BJ (cell line): ENCODE measurements around the gene C2CD2. TPM values are rescaled to one million over a fixed set of nuclear protein-coding genes. Genes with fewer than 3 reads are reported as not detected.

ENCODE experiments used
- CTCF ChIA-PET: fragments of 350-600 bp; formaldehyde crosslinking; extraction: SDS; loops from one replicate; lab custom pipeline; 2021; ENCODE audit warnings: antibody characterized with exemption, inconsistent platforms; lab: Yijun Ruan, JAX
- POLR2A ChIA-PET: fragments of 300-600 bp; sonication (Branson Sonifier 250); formaldehyde crosslinking; extraction: SDS; loops from one replicate; lab custom pipeline; 2021; ENCODE audit warnings: antibody characterized with exemption; lab: Charles Lee
- DNase-seq: peaks from one replicate; pipeline ENCODE4 v3.0.0-alpha.2; 2011; ENCODE audit warnings: low read depth
- H3K27me3 ChIP-seq: 2 replicates; pipeline ENCODE4 v1.6.0; 2011; ENCODE audit warnings: low read length; ENCODE audit not compliant: control insufficient read depth, insufficient read depth
- H3K36me3 ChIP-seq: 2 replicates; pipeline ENCODE4 v1.5.1; 2011; ENCODE audit warnings: low read length; ENCODE audit not compliant: control insufficient read depth, insufficient read depth
- H3K4me3 ChIP-seq: 2 replicates; pipeline ENCODE4 v1.5.1; 2011; ENCODE audit warnings: low read depth, mild to moderate bottlenecking, control low read depth, low read length
- polyA plus RNA-seq: library from polyadenylated mRNA; depleted of rRNA; stranded (reverse); fragments of >200 nt; gene quantifications from 2 replicates; pipeline ENCODE4 v1.2.3, GENCODE V29; 2011
- TF ChIP-seq, protein P1 (sequence below): IDR thresholded peaks from 2 replicates; pipeline ENCODE4 v1.5.1; 2011; ENCODE audit warnings: low read depth, mild to moderate bottlenecking, control low read depth, inconsistent platforms, low read length, moderate library complexity; ENCODE audit not compliant: insufficient read depth

The C2CD2 gene
- polyA plus RNA-seq, 1 experiment: 21.9 TPM

DNA sequence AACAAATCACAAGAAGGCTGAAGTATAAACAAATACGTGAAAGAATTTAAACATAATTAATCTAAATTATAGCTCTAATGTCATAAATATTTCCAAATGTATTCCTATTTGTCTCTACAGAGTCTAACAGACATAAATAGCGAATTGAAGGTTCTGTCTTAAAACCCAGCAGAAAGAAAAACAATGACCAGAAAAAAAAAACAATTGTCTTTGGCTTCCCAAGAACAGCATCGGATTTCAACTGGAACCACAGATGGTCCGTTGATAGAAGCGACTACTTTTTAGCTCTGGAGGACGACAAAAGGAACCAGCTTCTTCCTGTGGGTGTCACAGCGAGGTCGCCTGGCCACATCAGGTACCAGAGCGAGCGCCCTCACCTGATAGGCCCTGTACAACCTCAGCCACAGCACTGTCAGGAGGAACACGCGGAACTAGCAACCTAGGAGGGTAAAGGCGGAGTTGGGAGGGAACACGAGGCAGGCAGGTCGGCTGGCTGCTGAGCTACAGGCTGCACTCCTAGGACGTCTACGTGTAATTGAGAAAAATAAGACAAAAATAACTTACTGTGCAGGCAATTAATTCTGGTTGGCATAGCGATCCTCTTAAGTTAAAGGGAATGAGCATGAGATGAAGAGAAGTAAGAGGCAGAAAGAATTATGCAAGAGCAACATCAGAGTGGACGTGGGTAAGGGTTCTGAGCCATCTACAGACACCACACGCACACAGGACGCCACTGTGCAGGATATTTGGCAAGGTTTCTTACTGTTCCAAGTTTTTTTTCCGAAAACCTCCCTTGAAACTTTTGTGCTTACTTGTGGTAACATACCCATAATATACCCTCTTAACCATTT lies 58.0 kb downstream of the C2CD2 start:
- TF ChIP-seq, protein P1, sequence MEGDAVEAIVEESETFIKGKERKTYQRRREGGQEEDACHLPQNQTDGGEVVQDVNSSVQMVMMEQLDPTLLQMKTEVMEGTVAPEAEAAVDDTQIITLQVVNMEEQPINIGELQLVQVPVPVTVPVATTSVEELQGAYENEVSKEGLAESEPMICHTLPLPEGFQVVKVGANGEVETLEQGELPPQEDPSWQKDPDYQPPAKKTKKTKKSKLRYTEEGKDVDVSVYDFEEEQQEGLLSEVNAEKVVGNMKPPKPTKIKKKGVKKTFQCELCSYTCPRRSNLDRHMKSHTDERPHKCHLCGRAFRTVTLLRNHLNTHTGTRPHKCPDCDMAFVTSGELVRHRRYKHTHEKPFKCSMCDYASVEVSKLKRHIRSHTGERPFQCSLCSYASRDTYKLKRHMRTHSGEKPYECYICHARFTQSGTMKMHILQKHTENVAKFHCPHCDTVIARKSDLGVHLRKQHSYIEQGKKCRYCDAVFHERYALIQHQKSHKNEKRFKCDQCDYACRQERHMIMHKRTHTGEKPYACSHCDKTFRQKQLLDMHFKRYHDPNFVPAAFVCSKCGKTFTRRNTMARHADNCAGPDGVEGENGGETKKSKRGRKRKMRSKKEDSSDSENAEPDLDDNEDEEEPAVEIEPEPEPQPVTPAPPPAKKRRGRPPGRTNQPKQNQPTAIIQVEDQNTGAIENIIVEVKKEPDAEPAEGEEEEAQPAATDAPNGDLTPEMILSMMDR: no peak
- ChIA-PET POLR2A (no interaction called here), CTCF (interaction anchor here (0.6 to 1.2 kb wide), 3 partner anchors 16 to 110 kb away, joined by 3 to 4 read pairs (median 4); no protein-coding TSS in a partner anchor)
- Histone ChIP-seq H3K36me3 (peaks cover 10% of the 10 kb centered on the region), H3K27me3 (no peaks in the 10 kb centered on the region), H3K4me3 (no peak overlapping the region)
- DNase-seq: no peak

DNA sequence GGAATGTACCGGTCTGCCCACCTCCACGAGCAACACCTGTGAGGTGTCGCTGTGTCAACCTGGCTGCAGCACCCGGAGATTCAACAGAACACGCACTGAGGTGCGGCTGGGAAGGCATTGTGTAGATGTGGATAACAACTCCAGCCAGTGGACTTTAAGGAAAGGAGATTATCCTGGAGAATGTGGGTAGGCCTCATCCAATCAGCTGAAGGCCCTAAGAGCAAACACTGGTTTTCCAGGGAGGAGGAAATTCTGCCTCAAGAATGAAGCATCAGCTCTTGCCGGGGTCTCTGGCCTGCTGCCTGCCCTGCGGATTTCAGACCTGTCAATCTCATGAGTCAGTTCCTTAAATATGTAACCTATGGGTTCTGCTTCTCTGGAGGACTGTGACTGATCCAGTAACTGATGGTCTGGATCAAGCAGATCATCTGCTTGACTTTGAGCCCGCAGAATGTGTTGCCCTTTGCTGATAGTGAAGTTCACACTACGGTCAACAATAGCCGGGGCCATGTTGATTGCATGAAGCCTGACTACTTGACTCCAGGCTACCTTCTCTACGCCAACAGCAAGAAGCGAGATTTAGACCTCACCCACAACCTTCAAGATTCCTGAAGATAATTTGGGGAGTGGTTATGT lies 58.8 kb downstream of the C2CD2 start:
- Histone ChIP-seq H3K36me3 (peaks cover 10% of the 10 kb centered on the region), H3K27me3 (no peaks in the 10 kb centered on the region), H3K4me3 (no peak overlapping the region)
- POLR2A ChIA-PET: no interaction called here
- TF ChIP-seq, protein P1: no peak
- CTCF ChIA-PET: interaction anchor here (1.1 to 1.2 kb wide), 2 partner anchors 15 to 37 kb away, joined by 3 to 4 read pairs; no protein-coding TSS in a partner anchor
- DNase-seq: no peak

DNA sequence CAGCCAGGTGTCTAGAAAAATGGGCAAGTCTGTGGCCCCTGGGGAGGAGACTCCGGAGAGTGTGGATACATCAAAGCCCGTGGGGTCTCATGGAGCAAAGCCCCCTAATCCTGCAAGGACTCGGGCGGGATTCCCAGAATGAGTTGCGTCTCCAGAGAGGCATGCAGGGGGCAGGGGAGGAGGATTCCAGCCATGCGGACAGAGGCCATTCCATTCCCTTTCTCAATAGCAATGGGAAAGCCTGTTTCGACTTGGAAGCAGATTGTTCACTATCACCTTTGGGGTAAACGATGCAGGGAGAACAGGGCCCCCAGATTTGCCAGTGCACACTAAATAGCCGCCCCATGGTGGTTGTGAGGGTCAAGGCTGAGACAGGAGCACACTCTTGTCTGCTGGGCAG lies 59.3 kb downstream of the C2CD2 start:
- DNase-seq: no peak
- Histone ChIP-seq H3K4me3 (no peak overlapping the region), H3K27me3 (no peaks in the 10 kb centered on the region), H3K36me3 (peaks cover 10% of the 10 kb centered on the region)
- ChIA-PET POLR2A (no interaction called here), CTCF (no interaction called here)
- TF ChIP-seq, protein P1: no peak

DNA sequence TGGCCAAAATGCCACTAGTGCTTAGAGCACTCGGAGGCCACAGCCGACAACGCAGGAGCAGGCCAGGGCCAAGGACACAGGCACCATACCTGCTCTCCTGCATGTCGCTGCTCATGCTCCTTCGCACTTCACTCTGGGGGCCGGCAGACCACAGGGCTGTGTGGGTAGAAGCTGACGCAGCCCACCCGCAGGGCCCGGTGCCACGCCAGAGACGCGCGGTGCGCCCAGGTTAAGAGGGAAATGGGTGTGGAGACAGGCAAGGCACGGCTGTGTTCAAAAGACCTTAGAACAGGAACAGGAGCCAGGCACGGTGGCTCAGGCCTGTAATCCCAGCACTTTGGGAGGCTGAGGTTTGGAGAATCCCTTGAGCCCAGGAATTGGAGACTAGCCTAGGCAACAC lies 61.1 kb downstream of the C2CD2 start:
- POLR2A ChIA-PET: no interaction called here
- CTCF ChIA-PET: no interaction called here
- Histone ChIP-seq H3K4me3 (no peak overlapping the region), H3K36me3 (peaks cover 12% of the 10 kb centered on the region), H3K27me3 (no peaks in the 10 kb centered on the region)
- no peak for DNase-seq
- TF ChIP-seq, protein P1: no peak

DNA sequence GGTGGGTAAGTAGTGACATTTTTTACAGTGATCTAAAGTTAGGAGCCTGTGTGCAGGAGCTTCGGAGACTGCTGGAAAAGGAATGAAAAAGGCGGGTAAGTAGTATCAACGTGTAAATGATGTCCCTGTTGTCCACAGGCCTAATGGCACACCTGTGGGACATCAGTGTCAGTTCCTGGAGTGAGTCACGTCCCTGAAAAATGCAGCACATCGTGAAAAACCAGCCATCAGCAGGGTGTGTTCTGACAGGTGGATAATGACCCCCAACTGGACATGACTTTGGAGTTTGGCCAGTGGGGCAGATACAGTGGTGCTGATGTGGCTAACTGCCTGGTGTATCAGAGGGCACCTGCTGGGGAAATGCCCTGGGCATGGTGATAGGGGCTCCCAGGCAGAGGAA lies 62.7 kb downstream of the C2CD2 start:
- H3K36me3 ChIP-seq: peaks cover 9% of the 10 kb centered on the region
- TF ChIP-seq, protein P1: no peak
- CTCF ChIA-PET: interaction anchor here (0.6 kb wide), 1 partner anchor 39 kb away, joined by 3 read pairs; no protein-coding TSS in a partner anchor
- no peaks in the 10 kb centered on the region for H3K27me3 ChIP-seq
- H3K4me3 ChIP-seq: no peak overlapping the region
- POLR2A ChIA-PET: no interaction called here
- no peak for DNase-seq
